CD4-positive, alpha-beta T cell treated with Interleukin-6 at 100 ng/mL for 8 hours (primary cell): ENCODE data around the gene TP53RK.

Experiments
- DNase-seq: peaks from one replicate; pipeline ENCODE4 v3.0.0-alpha.2; 2020; ENCODE audit warnings: mixed read lengths, low spot score

Gene TP53RK

DNA sequence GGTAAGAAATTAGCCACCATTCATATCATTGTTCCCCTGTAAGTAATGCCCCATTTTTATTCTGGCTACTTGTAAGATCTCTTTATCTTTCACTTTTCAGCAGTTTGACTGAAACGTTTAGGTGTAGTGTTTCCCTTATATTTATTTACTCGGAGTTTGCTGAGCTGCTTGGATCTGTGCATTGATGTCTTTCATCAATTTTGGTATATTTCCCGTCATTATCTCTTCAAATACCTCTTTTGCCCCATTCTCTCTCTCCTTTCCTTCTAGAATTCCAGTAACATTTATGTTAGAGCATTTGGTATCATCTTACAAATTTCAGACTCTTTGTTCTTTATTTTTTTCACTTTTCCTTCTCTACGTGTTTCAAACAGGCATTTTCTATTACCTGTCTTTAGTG is 28.8 kb downstream of the TP53RK start:
- DNase-seq = no peak

DNA sequence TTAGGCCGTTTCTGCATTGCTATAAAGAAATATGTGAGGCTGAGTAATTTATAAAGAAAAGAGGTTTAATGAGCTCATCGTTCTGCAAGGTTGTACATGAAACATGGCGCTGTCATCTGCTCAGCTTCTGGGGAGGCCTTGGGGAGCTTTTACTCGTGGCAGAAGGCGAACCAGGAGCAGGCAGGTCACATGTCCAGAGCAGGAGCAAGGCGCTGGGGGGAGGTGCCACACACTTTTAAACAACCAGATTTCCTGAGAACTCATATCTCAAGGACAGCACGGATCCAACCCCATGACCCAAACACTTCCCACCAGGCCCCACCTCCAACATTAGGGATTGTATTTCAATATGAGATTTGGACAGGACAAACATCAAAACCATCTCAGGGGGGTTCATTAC is 31.6 kb downstream of the TP53RK start:
- DNase-seq = no peak

DNA sequence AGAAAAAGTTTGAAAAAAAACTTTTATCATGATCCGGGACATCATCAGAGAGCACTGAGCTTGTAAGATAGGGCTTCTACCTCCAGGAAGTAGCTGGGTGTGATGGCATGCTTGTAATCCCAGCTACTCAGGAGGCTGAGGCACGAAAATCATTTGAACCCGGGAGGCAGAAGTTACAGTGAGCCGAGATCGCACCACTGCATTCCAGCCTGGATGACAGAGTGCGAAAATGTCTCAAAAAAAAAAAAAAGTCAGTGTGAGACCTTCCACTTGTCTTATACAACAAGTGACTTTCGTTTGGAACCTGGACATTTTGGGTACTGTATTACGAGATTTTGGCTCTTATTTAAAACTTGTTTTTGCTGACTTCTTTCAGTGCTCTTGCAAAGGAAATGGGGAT is 32.1 kb downstream of the TP53RK start:
- DNase-seq = no peak

- DNase-seq = no peak
Observed at GRCh38 chr20:46652699-46653098, 36.5 kb downstream of the TP53RK start.

GRCh38 chr20:46651091-46651962 is 37.9 kb downstream of the TP53RK start, which contains the start of gene SLC13A3:
Gene SLC13A3, minus strand, starts transcription at chr20:46651459. Its CDS starts 38 bp downstream, at chr20:46651421.
- no peak for DNase-seq

DNA sequence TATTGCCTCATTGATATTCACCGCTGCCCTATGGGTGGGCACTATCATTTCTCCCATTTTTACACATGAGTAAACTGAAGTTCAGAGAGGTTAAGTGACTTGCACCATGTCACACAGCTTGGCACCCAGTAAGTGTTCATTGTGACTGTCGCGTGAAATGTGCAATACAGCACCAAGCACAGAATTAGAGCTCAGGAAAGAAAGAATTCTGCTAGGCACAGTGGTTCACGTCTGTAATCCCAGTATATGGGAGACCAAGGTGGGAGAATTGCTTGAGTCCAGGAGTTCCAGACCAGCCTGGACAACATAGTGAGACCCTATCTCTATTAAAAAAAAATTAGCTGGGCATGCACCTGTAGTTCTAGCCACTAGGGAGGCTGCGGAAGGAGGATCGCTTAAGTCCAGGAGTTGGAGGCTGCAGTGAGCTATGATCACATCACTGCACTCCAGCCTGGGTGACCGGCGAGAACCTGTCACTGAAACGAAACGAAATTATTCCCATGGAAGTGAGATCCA is 38.6 kb downstream of the TP53RK start:
- DNase-seq = no peak

DNA sequence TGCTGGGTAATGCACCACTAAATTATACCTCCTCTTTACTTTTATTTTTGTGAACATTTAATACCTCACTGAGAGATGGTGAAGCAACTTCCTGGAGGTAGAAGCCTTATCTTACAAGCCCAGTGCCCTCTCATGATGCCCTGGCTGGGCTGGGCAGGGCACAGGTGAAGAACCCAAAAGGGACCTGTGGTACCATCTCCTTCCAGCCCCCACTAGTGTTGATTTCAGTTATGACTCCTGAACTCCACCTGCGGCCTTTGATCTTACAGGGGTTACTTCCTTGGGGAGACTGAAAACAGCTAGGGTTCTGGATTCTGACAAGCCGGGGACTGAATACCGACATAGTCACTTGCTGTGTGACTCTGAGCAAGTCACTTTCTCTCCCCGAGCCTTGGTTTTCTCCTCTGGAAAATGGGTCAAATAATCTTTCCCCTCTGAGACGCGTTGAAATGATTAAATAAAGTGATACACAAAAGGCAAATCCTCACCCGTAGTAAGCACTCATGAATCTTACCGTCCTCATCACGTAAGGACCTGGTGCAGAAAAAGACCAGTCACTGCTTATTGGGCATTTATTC is 39.2 kb downstream of the TP53RK start:
- no peak for DNase-seq

DNA sequence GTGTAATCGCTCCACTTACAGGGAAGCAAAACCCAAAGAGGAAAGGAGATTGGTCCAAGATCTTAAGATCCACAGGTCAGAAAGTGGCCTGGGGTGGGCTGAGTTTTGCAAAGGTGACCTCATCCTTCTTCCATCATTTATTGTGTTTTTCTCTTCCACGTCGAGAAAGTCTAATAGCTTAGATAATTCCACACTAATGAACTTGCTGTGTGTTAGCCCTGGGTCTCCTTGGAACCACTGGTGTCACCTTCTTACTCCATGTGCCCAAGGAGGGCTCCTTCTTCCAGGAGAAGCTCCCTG is 39.6 kb downstream of the TP53RK start:
- DNase-seq = no peak

DNA sequence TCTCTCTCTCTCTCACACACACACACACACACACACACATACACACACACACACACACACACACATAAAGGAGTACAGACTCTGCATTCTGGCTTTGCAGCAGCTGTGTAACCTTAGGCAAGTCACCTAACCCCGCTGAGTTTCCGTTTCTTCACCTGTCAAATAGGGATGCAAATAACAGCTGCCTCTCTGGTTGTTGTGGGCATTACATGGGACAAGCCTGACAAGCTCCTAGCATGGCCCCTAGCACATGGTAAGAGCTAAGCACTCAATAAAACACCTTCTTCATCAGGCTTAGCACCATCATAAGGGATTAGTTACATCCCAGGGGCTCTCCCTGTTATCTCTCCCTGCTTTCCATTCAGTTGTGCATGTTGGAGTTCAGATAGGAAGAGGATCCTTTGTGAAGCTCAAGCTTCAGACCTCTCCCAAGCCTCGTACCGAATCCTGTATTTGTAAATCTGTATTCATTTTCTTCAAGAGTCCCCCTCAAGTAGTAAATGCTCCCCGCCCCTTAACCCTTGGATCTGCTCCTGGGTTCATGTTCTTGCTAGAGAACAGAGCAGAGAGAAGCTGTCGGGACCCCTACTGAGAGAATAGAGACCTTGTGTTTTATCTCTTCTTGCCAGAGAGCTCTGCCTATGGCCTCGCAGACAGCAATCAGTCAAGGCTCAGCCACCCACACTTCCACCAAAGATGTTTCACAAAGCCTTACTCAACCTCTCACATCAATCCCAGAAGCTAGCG is 40.2 kb downstream of the TP53RK start:
- no peak for DNase-seq

- DNase-seq = no peak
Observed at GRCh38 chr20:46647469-46647868, 41.8 kb downstream of the TP53RK start.

- DNase-seq = no peak
Observed at GRCh38 chr20:46646659-46647380, 42.4 kb downstream of the TP53RK start.

GRCh38 chr20:46646122-46646521 is 43.1 kb downstream of the TP53RK start:
- no peak for DNase-seq

GRCh38 chr20:46644733-46645132 is 44.5 kb downstream of the TP53RK start:
- DNase-seq = no peak

- DNase-seq = no peak
Observed at GRCh38 chr20:46644160-46644559, 45.1 kb downstream of the TP53RK start.

DNA sequence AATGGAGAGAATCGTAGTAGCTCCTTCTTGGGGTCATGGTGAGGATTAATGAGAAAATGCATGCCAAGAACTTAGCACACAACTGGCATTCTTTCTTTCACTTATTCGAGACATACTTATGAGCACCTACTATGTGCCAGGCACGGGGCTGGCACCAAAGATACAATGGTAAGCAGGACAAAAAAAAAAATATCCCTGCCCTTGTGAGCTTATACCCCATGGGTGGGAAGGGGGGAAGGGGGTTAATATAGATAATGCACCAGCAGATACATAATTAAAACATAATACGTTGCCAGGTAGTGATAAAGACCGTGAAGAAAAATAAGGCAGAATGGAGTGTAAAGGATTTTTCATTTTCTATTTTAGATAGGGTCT is 46.3 kb downstream of the TP53RK start:
- DNase-seq = no peak

- no peak for DNase-seq
Observed at GRCh38 chr20:46642265-46642968, 46.8 kb downstream of the TP53RK start.

DNA sequence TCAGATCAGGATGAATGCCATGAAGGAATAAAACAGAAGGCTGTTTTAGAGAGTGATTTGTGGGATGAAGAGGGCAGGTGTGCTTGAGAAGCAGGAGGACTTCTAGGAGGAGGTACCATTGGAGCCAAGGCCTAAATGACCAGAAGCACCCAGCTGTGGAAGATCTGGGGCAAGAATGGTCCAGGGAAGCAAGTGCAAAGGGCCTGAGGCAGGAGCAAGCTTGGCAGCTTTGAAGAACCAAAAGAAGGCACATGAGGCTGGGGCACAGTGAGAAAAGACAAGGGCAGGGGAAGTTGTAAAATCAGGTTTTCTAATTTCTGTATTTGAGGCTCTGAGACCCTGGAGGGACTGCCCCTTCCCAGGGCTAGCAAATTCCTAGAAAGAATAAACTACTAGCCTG is 47.8 kb downstream of the TP53RK start:
- DNase-seq = no peak

DNA sequence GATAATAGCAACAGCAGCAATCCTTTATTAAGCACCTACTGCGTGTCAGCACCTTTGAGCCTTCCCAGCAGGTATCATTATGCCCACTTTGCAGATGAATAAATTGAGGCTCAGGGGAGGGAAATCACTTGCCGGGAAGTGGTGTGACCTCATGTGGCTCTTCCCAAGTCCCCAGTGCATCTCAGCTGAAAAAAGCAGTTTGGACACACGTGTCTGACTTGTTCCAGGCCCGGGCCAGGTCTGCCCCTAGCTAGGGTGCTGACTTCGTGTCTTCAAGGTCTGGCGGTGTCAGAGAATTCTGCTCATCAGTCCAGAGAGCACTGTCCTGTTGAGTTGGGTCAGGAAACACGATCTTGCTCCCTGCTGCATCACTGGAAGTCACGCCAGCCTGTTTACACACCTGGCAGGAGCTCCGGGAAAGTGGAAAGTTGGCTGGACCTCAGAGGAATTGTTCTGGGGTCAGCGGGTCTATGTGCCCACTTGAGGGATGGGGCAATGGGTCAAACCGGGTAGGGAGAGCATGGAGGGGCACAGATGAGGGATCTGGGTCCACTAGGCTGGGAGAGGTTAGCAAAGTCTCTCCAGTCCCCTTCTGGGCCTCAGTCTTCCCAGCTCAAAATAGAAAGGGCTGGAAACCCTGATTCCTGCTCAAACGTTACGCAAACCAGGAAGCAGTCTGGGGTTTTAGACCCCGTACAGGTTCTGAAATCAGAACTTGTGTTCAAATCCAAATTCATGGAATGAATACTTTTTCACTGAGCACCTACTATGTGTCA is 48.5 kb downstream of the TP53RK start:
- DNase-seq = no peak

DNA sequence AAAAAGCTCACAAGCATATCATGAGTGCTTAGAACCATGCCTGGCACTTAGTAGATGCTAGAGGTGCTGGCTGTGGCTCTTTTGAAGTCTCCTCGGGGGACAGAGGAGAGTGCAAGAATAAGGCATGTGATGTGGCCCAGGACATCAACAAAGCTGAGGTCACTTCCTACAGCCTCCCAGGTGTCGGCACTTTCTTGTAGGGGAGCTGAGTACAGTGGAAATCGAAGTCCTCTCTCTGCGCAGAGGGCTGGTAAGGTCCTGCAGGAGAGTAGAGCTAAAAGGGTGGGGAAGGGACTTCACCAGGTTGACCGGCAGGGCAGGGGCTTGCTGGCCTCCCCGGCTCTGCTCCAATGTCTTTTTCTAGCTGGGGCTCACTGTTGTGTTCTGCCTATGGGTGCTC is 49.2 kb downstream of the TP53RK start:
- no peak for DNase-seq

DNA sequence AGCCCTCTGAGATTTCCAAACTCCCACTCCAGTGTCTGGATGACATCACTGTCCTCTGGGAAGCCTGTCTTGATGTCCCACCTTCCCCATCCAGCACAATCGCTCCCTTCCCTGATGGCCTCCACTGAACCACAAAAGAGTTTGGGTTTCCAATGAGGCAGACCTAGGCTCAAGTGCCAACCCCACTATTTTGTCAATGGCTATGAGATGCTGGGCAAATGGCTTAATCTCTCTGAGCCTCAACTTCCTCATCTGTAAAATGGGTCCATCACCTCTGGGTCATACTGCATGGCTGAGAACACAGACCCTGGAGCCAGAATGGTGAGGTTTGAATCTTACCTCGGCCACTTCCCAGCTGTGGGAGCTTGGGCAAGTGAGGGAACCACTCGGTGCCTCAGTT is 49.7 kb downstream of the TP53RK start:
- no peak for DNase-seq

DNA sequence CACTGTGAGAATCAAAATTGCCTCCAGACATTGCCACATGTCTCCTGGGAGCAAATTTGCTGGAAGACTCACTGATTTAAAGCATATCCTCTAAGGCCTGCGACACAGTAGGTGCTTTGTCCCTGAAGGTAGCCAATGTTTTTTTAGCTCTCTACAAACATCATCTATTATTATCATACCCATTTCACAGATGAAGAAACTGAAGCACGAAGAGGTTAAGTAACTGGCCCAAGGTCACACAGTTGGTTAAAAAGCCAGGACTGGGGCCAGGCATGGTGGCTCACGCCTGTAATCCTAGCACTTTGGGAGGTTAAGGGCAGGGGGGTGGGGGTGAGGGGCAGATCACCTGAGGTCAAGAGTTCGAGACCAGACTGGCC is 50.4 kb downstream of the TP53RK start:
- no peak for DNase-seq
